Stomach (tissue), 4 donors: ENCODE results near the gene FLYWCH1.

Experiments used
- CTCF ChIP-seq, 7 experiments: fragments of 450-650 bp in 4 of 7; fragments of 200-600 bp in 3 of 7; sonication (generic) in 3 of 7; IDR thresholded peaks; one replicate each; pipeline ENCODE4 v1.5.1; 2016 to 2019; ENCODE audit warnings: antibody characterized with exemption in 7 of 7, control low read depth in 2 of 7, mild to moderate bottlenecking in 1 of 7
- EP300 ChIP-seq: sonication (generic); formaldehyde crosslinking; IDR thresholded peaks from one replicate; pipeline ENCODE4 v1.6.1; 2017; ENCODE audit warnings: antibody characterized with exemption
- POLR2A ChIP-seq, 4 donors: fragments of 450-650 bp; IDR thresholded peaks; one replicate each; pipeline ENCODE4 v1.6.1; 2016; ENCODE audit warnings: antibody characterized with exemption in 4 of 4, control low read depth in 2 of 4, mild to moderate bottlenecking in 1 of 4, moderate library complexity in 1 of 4
- POLR2AphosphoS5 ChIP-seq, 3 donors: sonication (generic); formaldehyde crosslinking; IDR thresholded peaks; one replicate each; pipeline ENCODE4 v1.6.1; 2016; ENCODE audit warnings: antibody characterized with exemption in 3 of 3

GRCh38 chr16:2956579-2956956, 44.8 kb downstream of the FLYWCH1 start:
- TF ChIP-seq CTCF (IDR thresholded peaks at IDR 0.05), result no peak
- no peak for TF ChIP-seq POLR2AphosphoS5 (IDR thresholded peaks at IDR 0.05)
- no peak for TF ChIP-seq POLR2A (IDR thresholded peaks at IDR 0.05)
- TF ChIP-seq EP300, result no peak
